Smooth muscle cell of the brain vasculature (primary cell): Measurements from ENCODE around the gene PIBF1.
"Not testable (repeated sequence)": the region's sequence is repeated elsewhere in the genome, so short reads cannot be mapped to it uniquely, and the experiment has no call there.

ENCODE experiments used
- DNase-seq: peaks from one replicate; pipeline ENCODE4 v3.0.0-alpha.2; 2012; ENCODE audit warnings: low read depth, low spot score

The PIBF1 gene

GRCh38 chr13:72781451-72782439, at the start of gene PIBF1, which contains the start of gene DIS3:
TSS of gene PIBF1 (plus strand) at chr13:72782133. CDS start at chr13:72783470, 1,337 bp downstream.
TSS of gene DIS3 (minus strand) at chr13:72781900. CDS start at chr13:72781832, 68 bp downstream.
- DNase-seq: peak; percentile 94

- DNase-seq: no peak
Observed at GRCh38 chr13:72737033-72737432, 44.9 kb upstream of the PIBF1 start.

- DNase-seq: no peak
Observed at GRCh38 chr13:72740015-72740414, 41.9 kb upstream of the PIBF1 start.

- DNase-seq: no peak
Observed at GRCh38 chr13:72745260-72745659, 36.7 kb upstream of the PIBF1 start.

- no peak for DNase-seq
Observed at GRCh38 chr13:72751220-72751619, 30.7 kb upstream of the PIBF1 start.

GRCh38 chr13:72754111-72754510, 27.8 kb upstream of the PIBF1 start:
- DNase-seq: no peak

GRCh38 chr13:72757792-72758535, 24.0 kb upstream of the PIBF1 start:
- no peak for DNase-seq

- DNase-seq: no peak
Observed at GRCh38 chr13:72760189-72760588, 21.7 kb upstream of the PIBF1 start.

- DNase-seq: no peak
Observed at GRCh38 chr13:72763411-72763810, 18.5 kb upstream of the PIBF1 start.

GRCh38 chr13:72774019-72774418, 7.9 kb upstream of the PIBF1 start:
- DNase-seq: no peak

- DNase-seq: no peak
Observed at GRCh38 chr13:72782717-72783116, 784 bp downstream of the PIBF1 start.

GRCh38 chr13:72784679-72785078, 2.7 kb downstream of the PIBF1 start:
- DNase-seq: not testable (repeated sequence)

- DNase-seq: no peak
Observed at GRCh38 chr13:72788831-72789230, 6.9 kb downstream of the PIBF1 start.

- DNase-seq: no peak
Observed at GRCh38 chr13:72792640-72793039, 10.7 kb downstream of the PIBF1 start.

GRCh38 chr13:72798817-72799216, 16.9 kb downstream of the PIBF1 start:
- no peak for DNase-seq

- no peak for DNase-seq
Observed at GRCh38 chr13:72804301-72804700, 22.4 kb downstream of the PIBF1 start.

GRCh38 chr13:72805676-72806346, 23.9 kb downstream of the PIBF1 start:
- no peak for DNase-seq

- not testable (repeated sequence) for DNase-seq
Observed at GRCh38 chr13:72806514-72806913, 24.6 kb downstream of the PIBF1 start.

- no peak for DNase-seq
Observed at GRCh38 chr13:72808917-72809500, 27.1 kb downstream of the PIBF1 start.

- no peak for DNase-seq
Observed at GRCh38 chr13:72820156-72820897, 38.4 kb downstream of the PIBF1 start.

GRCh38 chr13:72820898-72821279, 39.0 kb downstream of the PIBF1 start:
- no peak for DNase-seq
